HG02759 (cell line): ENCODE measurements around the gene CALML5.

ENCODE experiments used
- ATAC-seq: cut with Tn5 transposase; IDR thresholded peaks from one replicate; pipeline ENCODE4 v1.9.1; 2021; ENCODE audit warnings: mild to moderate bottlenecking, moderate library complexity; ENCODE audit not compliant: unreplicated experiment

The CALML5 gene

DNA sequence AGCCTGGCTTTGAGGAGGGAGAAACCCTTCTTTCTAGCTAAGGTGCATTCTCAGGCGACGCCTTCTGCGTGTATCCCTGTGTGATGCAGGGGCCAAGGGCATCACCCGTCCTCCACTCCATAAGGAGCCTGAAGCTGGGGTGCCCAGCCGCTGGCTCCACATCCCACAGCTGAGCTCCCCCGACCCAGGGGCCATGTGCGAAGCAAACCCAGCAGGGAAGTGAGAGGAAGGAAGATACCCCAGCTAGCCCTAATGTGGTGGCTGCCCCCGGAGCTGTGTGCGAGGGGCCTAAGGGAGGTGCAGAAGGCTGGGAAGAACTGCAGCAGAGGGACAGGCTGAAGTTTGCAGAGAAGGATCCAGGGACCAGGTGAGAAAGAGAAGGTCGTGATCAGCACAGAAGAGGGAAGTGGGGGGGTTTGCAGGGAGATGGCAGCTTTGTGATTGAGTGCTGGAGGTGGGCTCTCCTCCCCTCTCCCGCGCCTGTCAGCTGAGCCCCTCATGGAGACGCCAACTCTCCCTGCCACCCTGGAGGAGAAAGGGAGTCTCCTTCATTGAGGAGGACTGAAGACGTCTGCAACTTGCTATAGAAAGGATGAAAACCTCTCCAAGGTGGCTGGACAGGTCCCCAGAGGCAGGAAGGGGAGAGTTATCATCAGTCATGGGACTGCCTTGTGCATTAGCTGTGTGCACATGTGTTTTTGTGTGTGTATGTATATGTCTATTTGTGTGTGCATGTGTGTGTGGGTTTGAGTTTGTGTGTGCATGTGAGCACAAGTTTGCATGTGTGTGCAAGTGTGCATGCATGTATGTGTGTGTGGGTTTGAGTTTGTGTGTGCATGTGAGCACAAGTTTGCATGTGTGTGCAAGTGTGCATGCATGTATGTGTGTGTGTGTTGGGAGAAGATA is 3.5 kb upstream of the CALML5 start:
- ATAC-seq = no peak

DNA sequence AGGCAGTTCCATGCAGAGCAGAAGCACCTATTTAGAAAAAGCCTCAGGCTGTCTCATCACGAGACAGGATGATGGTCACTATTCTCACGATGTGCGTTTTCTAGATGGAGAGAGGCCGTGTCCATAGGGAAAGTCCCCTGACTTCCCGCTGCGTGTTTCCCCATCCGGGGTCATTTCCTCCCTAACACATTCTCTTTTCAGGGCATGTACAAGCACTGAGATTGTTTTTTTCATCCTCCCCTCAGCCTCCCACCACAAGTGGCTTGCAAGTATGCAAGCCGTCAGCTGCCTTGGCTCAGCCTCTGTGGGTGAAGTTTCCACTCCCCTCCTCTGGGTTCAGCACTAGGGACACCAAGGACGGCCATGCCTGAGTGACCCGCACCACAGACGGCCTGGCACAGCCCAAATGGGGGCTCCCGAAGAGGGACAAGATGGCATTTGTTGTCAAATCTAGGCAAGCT is 2.7 kb upstream of the CALML5 start:
- no peak for ATAC-seq

DNA sequence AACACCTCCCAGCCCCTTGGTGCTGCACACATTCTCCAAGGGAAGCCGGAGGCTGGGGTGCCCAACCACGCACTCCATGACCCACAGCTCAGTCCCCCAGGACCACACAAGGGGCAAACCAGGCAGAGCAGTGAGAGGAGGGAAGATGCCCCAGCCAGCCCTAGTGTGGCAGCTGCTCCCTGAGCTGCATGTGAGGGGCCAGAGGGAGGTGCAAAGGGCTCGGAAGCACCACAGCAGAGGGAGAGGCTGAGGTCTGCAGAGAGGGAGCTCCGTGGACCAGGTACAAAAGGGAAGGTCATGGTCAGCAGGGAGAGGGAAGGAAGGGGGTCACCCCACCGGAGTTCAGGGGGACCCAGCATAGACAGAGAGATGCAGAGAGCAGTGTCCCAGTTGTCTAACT is 1.5 kb upstream of the CALML5 start:
- no peak for ATAC-seq

DNA sequence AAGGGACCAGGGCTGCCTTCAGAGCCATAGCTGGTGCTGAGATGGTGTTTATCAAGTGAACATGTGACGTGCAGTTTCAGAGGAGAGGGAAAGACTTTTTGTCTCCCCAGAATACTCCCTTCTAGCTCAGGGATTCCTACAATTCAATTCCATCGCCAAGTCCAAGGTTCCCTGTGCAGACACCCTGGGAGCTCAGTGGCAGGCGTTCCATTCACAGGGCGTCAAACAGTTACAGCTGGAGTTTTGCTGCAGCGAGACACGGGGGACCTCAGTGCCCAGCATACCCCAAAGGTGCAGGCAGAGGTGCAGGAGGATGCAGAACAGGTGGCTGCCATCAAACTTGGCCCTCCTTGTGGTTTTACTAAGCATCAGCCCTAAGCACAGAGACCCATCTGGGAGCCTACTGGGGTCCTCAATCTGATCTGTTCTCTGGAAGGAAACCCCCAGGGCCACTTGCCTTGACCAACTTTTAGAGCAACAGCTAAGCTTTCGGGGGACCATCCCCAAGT is 846 bp upstream of the CALML5 start:
- no peak for ATAC-seq

DNA sequence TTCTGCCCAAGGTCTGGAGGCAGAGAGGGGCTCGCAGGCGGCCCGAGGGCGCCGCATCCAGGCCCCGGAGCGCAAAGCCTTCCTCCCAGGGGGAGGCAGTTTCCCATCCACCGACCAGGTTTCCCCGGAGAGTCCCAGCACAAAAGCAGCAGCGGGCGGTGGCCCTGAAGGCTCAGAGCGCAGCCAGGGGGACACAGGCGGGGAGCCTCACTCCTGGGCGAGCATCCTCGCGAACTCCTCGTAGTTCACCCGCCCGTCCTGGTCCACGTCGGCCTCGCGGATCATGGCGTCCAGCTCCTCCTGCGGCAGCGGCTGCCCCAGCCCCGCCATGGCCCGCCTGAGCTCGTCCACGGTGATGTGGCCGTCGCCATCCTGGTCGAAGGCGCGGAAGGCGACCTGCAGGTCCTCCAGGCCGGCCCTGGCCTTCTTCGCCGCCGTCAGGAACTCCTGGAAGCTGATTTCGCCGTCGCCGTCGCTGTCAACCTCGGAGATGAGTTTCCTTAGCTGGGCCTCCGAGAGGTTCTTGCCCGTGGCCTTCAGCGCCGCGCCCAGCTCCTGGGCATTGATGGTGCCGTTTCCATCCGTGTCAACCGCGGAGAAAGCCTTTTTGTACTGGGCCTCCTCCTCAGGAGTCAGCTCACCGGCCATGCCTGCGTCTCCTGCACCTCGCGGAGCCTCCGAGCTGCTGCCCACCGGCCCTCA is 428 bp downstream of the CALML5 start:
- no peak for ATAC-seq

DNA sequence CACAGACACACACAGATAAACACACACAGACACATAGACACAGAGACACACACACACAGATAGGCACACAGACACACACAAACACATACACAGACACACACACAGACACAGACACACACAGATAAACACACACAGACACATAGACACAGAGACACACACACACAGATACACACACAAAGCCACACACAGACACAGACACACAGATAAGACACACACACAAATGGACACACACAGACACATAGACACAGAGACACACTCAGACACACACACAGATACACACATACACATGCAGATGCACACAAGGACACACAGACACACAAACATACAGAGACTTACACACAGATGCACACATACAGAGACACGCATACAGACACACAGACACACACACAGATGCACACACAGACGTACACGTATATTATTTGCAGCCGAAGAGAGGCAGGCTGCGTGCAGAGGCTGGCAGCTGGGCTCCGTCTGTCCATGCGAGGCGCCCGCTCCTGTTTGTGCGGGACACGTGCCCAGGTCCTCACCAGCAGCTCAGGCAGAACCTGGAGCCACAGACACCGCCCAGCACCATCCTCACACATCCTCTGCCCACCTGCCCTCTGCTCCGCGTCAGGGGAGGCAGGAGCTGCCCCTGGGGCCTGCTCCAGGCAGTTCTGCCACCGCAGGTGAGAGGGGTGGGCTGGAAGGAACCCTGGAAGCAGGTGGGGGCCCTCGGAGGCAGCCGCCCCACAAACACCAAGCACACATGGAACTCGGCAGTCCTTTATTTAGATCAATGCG is 1.2 kb downstream of the CALML5 start:
- ATAC-seq = no peak

DNA sequence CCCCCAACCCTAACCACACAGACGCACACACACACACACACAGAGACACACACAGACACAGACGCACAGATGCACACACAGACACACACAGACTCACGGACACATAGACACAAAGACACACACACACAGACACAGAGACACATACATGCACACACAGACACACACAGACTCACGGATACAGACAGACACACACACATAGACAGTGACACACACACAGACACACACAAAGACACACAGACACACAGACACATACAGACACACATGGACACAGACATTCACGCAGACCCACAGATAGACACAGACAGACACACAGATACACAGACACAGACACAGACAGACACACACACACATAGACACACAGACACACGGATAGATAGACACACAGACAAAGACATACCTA is 2.1 kb downstream of the CALML5 start:
- no peak for ATAC-seq

DNA sequence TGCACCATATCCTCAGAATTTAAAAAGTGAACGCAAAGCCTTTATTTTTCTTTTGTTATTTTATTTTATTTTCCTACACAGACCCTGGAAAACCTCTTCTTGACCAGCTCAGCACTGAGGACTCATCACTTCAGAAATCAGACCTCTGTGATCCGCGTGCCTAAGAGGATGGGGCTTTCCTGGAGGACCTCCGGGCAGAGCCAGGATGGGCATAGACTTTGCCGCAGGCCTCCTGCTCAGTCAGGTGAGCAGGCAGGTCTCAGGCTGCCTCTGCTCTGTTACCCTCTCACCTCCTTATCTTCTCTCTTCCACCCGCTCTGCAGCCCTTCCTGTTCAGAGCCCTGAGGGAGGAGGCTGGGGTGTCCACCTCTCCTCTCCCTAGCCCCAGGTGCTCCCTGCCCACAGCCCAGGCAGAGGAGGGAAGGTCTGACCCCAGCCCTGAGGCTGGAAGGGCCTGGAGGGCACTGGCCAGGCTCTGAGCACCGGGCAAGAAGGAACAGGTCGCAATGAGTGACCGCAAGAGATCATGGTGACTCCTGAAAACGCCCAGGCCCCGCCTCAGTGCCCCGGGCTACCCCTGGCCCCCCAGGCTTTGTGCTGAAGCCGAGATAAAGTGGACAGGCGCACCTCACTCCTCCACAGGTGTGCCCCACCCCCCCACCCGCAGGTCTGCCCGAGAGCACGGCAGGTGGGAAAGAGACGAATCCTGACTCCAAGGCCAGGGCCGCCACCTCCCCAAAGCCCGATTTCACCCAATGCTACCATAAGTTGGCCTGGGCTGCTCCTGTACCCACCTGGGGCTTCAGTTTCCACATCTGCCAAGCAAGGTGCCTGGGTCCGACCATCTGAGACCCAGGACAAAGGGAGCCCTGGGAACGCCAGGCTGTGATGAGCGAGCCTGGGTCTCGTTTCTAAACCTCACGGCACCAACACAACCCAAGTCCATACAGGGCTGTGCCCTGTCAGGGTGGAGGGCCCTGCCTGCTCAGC is 2.8 kb downstream of the CALML5 start:
- no peak for ATAC-seq

DNA sequence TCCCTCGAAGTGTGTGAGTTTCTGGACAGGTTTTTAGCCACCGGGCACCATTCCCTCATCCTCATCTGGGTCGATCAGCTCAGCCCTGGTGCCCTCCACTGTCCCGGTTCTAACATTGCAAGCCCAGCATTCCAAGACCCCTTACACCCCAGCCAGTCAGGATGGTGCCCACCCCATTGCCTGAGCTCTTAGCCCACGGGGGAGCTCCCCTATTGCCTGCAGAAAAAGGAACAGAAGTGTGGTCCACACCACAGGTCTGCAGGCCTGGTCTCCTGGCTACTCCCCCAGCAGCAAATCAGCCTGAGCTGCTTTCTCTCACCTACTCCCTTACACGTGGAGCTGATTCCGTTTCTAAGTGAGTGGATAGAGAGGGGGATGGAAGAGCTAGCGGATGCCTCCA is 4.8 kb downstream of the CALML5 start:
- ATAC-seq = no peak

DNA sequence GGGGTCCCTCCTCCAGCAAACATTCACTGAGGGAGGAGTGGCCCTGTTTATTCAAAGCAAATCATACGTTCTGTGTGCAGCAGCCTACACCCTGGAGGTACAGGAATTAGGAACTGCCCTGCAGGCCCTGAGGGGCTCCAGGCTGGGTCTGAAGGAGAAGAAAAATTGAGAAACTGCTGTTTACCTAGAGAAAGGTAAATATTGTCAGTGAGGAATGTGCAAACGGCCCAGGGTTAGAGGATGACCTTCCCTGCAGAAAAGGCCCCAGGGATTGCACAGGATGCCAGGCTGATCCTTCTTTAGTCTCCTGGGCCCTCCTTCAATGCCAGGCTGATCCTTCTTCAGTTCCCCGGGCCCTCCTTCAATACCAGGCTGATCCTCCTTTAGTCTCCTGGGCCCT is 5.7 kb downstream of the CALML5 start:
- no peak for ATAC-seq

DNA sequence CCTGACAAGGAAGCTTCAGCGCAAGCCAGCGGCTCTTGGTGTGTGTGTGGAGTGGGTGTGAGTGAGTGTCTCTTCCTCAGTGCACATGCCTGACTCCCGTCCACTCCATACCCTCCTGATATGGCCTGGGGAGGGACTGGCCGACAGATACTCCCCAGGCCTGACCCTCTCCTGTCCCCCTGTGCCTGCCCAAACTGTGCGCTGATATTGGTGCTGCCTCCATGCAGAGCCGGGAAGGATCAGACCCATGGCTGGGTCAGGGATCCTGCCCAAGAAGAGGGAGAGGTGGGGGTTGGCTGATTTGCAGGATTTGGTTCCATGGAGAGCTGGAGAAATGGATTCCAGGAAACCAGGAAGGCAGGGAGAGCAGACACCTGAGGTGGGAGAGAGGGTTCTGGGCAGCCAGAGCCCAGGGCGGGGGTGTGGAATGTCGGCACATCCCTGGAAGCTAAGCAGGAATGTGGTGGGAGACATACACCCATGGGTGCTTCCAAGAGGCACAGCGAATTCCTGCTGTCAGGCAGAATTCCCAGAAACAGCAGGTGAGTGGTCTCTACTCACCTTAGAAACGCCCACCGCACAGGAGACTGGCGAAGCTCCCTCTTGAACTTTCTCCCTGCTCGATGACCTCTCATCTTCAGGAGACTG is 6.3 kb downstream of the CALML5 start:
- no peak for ATAC-seq

DNA sequence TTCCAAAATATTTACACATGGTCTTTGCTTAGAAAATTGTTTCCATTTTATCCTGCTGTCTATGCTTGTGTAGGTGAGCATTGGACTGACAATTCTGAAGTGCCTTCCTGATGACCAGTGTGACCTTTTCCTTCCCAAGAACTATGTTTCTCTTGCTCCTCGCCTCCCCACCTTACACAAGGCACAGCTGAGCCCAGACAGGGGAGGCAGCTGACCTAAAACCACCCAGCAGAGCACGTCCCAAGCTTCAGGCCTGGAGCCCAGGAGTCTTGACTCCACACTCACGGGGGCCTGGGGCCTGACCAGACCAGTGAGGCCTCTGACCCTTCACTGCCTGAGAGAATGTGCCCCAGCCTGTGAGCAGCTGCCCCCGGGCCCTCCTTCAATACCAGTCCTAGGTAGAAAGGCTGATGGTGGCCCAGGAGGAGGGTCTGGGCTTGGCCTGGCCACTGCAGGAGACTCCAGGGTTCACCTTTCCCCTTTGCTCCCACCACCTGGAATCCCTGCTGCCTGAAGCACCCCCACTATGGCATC is 7.0 kb downstream of the CALML5 start:
- ATAC-seq = no peak

DNA sequence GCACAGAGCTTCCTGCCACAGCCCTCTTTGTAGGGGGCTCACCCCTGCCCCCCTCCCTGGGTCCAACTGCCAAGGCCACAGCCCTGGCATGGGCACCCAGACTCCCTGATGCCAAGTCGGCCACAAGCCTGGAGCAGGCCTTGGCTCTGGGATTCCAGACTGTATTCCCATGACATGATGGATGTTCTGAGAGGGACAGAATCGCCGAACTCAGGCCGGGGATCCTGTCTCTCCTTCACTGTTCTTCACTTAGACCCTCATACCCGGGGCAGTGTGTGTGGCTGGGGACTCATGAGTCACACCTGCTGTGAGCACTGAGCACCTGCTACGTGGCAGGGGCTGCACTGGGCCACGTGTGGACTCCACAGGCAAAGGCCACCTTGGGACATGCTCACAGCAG is 7.9 kb downstream of the CALML5 start:
- no peak for ATAC-seq

DNA sequence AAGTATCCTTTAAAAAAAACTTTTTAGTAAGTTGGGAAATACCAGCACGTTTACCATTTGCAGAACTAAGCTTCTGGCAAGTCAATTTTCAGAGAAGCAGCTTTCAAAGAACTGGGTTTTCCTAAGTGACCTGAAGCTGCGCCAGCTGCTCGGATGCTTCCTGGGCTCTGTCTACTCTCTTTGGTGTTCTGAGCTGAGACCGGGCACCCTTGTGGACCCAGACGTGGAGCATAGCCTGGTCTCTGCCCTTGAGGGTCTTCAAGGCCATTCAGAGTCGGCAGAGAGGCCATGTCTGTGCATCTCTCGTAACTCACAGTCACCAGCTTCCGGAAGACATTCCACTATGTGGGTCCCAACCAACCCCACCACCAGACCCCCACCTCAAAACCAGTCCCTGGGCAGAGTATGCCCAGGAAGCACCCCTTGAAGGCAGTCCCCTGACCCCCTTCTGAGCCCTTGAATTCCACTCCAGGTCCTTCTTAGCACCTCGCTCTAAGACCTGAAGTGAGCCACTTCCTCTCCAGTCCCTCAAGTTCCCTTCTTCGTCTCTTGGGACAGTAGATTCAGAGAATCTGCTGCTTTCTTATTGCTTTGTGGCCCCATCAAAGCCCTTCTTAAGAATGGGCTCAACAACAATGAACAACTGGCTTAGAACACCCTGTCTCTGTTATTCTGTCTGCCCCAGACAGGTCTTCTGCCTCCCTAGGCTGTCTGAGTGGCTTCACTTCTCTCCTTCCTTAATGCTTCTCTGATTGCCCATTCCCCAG is 8.5 kb downstream of the CALML5 start:
- ATAC-seq = no peak

DNA sequence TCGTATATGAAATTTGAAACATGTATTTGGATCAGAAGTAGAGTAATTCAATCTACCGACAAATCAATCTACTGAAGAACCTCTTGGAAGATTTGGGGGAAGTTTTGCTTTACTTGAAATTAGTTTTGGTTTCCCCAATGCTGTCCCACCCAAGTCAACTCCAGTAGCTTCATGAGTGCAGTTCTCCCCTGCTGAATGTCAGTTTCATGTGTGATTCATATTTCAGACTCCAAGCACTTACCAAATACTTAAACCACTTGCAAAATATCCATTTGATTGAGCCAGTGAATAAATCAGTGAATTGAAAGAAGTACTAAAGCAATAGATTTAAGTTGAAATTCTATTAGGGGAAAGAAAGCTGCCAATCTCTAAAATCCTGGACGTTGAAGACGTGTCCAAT is 9.3 kb downstream of the CALML5 start:
- no peak for ATAC-seq

DNA sequence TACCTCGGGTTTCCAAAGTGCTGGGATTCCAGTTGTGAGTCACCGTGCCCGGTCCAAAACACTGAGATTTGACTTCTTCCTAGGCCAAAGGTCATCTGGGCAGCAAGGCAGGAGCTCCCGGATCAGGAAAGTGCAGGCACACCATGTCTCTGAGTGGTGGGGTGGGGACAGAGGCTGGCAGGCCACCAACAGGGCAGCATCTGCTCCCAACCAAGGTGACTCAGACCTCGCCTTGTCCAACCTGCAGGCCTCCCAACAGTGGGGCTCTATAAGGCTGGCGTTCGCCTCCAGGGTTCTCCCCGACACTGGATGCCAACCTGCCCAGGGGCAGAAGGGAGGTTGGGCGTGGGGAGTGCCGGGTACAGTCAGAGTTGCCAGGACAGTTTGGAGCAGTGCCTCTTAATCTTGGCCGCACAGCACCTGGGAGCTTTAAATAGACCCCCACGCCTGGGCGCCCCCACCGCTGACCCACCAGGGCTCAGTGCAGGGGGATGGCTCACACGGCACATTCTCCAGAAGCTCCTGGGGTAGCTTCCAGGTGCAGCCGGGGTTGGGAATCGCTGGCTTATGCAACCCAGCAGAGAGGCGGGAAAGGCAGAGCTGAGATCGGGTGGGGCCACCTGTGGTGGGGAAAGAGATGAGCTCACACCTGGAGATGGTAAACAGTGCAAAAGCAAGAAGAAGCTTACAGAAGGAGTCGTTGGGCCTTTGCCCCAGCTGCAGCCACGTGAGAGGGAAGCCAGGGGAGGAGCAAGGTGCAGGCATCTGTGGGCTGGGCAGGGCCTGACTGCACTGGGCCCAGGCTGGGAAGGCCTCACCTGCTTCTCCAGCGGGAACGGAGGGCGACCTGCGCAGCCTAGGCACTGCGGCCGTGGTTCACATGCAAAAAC is 10.9 kb downstream of the CALML5 start:
- ATAC-seq = no peak

DNA sequence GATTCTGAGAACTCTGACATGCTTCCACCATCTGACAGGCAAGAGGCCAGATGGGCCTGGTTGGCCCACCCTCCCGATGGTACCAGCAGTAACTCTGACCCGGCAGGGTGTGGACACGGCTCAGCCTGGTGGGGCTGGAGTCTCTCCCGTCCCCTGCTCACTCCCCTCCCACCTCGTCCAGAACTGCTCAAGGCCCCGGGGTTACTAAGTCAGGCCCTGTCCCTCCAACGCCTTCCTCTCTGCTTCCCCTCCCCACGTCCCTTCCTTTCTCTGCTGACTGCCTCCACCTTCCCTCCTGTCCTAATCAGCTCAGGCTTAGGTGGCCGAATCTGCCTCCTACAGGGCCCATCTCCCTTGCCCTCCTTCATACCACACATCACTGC is 12.5 kb downstream of the CALML5 start:
- no peak for ATAC-seq
